Measurements from ENCODE around the gene PCDHA6. TPM values are rescaled to one million over a fixed set of nuclear protein-coding genes. Genes with fewer than 3 reads are reported as not detected.
"Not testable (repeated sequence)": the region's sequence is repeated elsewhere in the genome, so short reads cannot be mapped to it uniquely, and the experiment has no call there.

PCDHA6 gene
- total RNA-seq, 2 donors from 2014 or later: 6.2 to 6.5 TPM

- peak; percentile 52 for DNase-seq
- not testable (repeated sequence) for H3K4me1 ChIP-seq (ENCODE audit: control insufficient read depth, insufficient read depth, low read length); H3K27ac ChIP-seq (ENCODE audit: low read depth, low read length); H3K27me3 ChIP-seq (ENCODE audit: control insufficient read depth, insufficient read depth, low read length, poor library complexity, severe bottlenecking); H3K9me3 Mint-ChIP-seq; H3K36me3 Mint-ChIP-seq (ENCODE audit: low read depth); H3K9ac ChIP-seq (ENCODE audit: extremely low read depth, low read length, poor library complexity, severe bottlenecking); H3K9me3 ChIP-seq (ENCODE audit: control insufficient read depth, low read length); H3K36me3 ChIP-seq (ENCODE audit: control insufficient read depth, insufficient read depth, low read length); H3K4me1 Mint-ChIP-seq; H3K4me3 ChIP-seq (ENCODE audit: low read length); H3K27me3 Mint-ChIP-seq (ENCODE audit: insufficient read depth)
- peak; percentile 63 for TF ChIP-seq CTCF (conservative IDR thresholded peaks at IDR 0.05)
- Mint-ChIP-seq H3K27ac (peak within 1 kb of the TSS; percentile 79), H3K4me3 (peak within 1 kb of the TSS; percentile 76)
- WGBS, 2 experiments (ENCODE audit: insufficient coverage in 1 of 2, insufficient read length in 1 of 2): 91 to 93% methylated on average over 15 to 36 of the region's 48 CpGs
These were observed 20.7 kb downstream of the PCDHA6 start, which contains the start of gene PCDHA9 for GRCh38 chr5:140848139-140849102. PCDHA9 (plus strand) TSS chr5:140848382; CDS start chr5:140848496, 114 bp downstream.

- not testable (repeated sequence) for H3K36me3 ChIP-seq (ENCODE audit: control insufficient read depth, insufficient read depth, low read length); H3K27me3 ChIP-seq (ENCODE audit: control insufficient read depth, insufficient read depth, low read length, poor library complexity, severe bottlenecking); H3K27me3 Mint-ChIP-seq (ENCODE audit: insufficient read depth); H3K27ac Mint-ChIP-seq; H3K4me1 Mint-ChIP-seq; H3K4me1 ChIP-seq (ENCODE audit: control insufficient read depth, insufficient read depth, low read length); H3K36me3 Mint-ChIP-seq (ENCODE audit: low read depth); H3K9ac ChIP-seq (ENCODE audit: extremely low read depth, low read length, poor library complexity, severe bottlenecking); H3K9me3 Mint-ChIP-seq; DNase-seq; H3K9me3 ChIP-seq (ENCODE audit: control insufficient read depth, low read length); H3K4me3 ChIP-seq (ENCODE audit: low read length); H3K4me3 Mint-ChIP-seq; H3K27ac ChIP-seq (ENCODE audit: low read depth, low read length)
- 96 to 99% methylated on average over 88 to 101 of the region's 101 CpGs for whole genome bisulfite sequencing, 2 experiments (ENCODE audit: insufficient coverage in 1 of 2, insufficient read length in 1 of 2)
These were observed 22.3 kb downstream of the PCDHA6 start for GRCh38 chr5:140849831-140850634.

- Mint-ChIP-seq H3K9me3 (peaks cover 23% of the 10 kb centered on the region), H3K27me3 (ENCODE audit: insufficient read depth) (no peaks in the 10 kb centered on the region), H3K4me1 (peaks cover 6% of the 10 kb centered on the region), H3K27ac (peak within 1 kb of the TSS; percentile 98), H3K4me3 (peak within 1 kb of the TSS; percentile 96), H3K36me3 (ENCODE audit: low read depth) (peaks cover 28% of the 10 kb centered on the region)
- H3K9ac ChIP-seq (ENCODE audit: extremely low read depth, low read length, poor library complexity, severe bottlenecking): no peak within 1 kb of the TSS
- H3K4me3 ChIP-seq (ENCODE audit: low read length): no peak within 1 kb of the TSS
- no peaks in the 10 kb centered on the region for H3K4me1 ChIP-seq (ENCODE audit: control insufficient read depth, insufficient read depth, low read length)
- peak; percentile 82 for DNase-seq
- no peaks in the 10 kb centered on the region for H3K36me3 ChIP-seq (ENCODE audit: control insufficient read depth, insufficient read depth, low read length)
- H3K27me3 ChIP-seq (ENCODE audit: control insufficient read depth, insufficient read depth, low read length, poor library complexity, severe bottlenecking): no peaks in the 10 kb centered on the region
- TF ChIP-seq CTCF (conservative IDR thresholded peaks at IDR 0.05): peak; percentile 80
- H3K27ac ChIP-seq (ENCODE audit: low read depth, low read length): no peak within 1 kb of the TSS
- 90 to 91% methylated on average over 27 to 44 of the region's 44 CpGs for WGBS, 2 experiments (ENCODE audit: insufficient coverage in 1 of 2, insufficient read length in 1 of 2)
- H3K9me3 ChIP-seq (ENCODE audit: control insufficient read depth, low read length): peaks cover 5% of the 10 kb centered on the region
These were observed 28.3 kb downstream of the PCDHA6 start, which contains the start of gene PCDHA10 for GRCh38 chr5:140855772-140856674. PCDHA10 (plus strand) TSS chr5:140855897; CDS start chr5:140856049, 152 bp downstream.
